Globus pallidus (tissue), 1 donor: ENCODE data around the gene DYNC1H1.

Source experiments
- DNase-seq: peaks from one replicate; pipeline ENCODE4 v3.0.0-alpha.2; 2015; ENCODE audit warnings: low spot score

Gene DYNC1H1

GRCh38 chr14:101964297-101965180 lies at the start of gene DYNC1H1:
TSS of gene DYNC1H1 (plus strand) at chr14:101964573. CDS start at chr14:101964692, 119 bp downstream.
- DNase-seq = peak; percentile 93

- DNase-seq = no peak
Measured at GRCh38 chr14:101915871-101916815, 48.2 kb upstream of the DYNC1H1 start.

GRCh38 chr14:101916816-101917412 lies 47.5 kb upstream of the DYNC1H1 start:
- no peak for DNase-seq

GRCh38 chr14:101917413-101918017 lies 46.9 kb upstream of the DYNC1H1 start:
- no peak for DNase-seq

GRCh38 chr14:101918065-101918989 lies 46.0 kb upstream of the DYNC1H1 start:
- DNase-seq = no peak

- no peak for DNase-seq
Measured at GRCh38 chr14:101920271-101920670, 44.1 kb upstream of the DYNC1H1 start.

- DNase-seq = no peak
Measured at GRCh38 chr14:101922866-101923265, 41.5 kb upstream of the DYNC1H1 start.

- DNase-seq = no peak
Measured at GRCh38 chr14:101925152-101925551, 39.2 kb upstream of the DYNC1H1 start.

GRCh38 chr14:101926085-101926484 lies 38.3 kb upstream of the DYNC1H1 start:
- no peak for DNase-seq

- no peak for DNase-seq
Measured at GRCh38 chr14:101926620-101927019, 37.8 kb upstream of the DYNC1H1 start.

- DNase-seq = no peak
Measured at GRCh38 chr14:101927859-101928258, 36.5 kb upstream of the DYNC1H1 start.

- DNase-seq = no peak
Measured at GRCh38 chr14:101928415-101928841, 35.9 kb upstream of the DYNC1H1 start.

GRCh38 chr14:101929096-101929495 lies 35.3 kb upstream of the DYNC1H1 start:
- DNase-seq = no peak

GRCh38 chr14:101929946-101930345 lies 34.4 kb upstream of the DYNC1H1 start:
- no peak for DNase-seq

GRCh38 chr14:101932673-101933072 lies 31.7 kb upstream of the DYNC1H1 start:
- DNase-seq = no peak

GRCh38 chr14:101933209-101933608 lies 31.2 kb upstream of the DYNC1H1 start:
- DNase-seq = no peak

GRCh38 chr14:101934601-101935150 lies 29.7 kb upstream of the DYNC1H1 start:
- DNase-seq = no peak

GRCh38 chr14:101937926-101938767 lies 26.2 kb upstream of the DYNC1H1 start:
- DNase-seq = no peak

GRCh38 chr14:101939646-101940170 lies 24.7 kb upstream of the DYNC1H1 start:
- no peak for DNase-seq
